Endodermal cell (in vitro differentiated cells): ENCODE measurements around the gene MORN1. TPM values are rescaled to one million over a fixed set of nuclear protein-coding genes. Genes with fewer than 3 reads are reported as not detected.

Experiments used
- DNase-seq: peaks from one replicate; pipeline ENCODE4 v3.0.0-alpha.2; 2017
- H3K27ac ChIP-seq: 2 replicates; pipeline ENCODE4 v1.5.1; 2013; ENCODE audit warnings: mild to moderate bottlenecking, low read depth, low read length, moderate library complexity
- H3K27me3 ChIP-seq: 2 replicates; pipeline ENCODE4 v1.6.1; 2013; ENCODE audit warnings: mild to moderate bottlenecking, low read length, moderate library complexity; ENCODE audit not compliant: insufficient read depth, control insufficient read depth, poor library complexity, severe bottlenecking
- H3K36me3 ChIP-seq: 2 replicates; pipeline ENCODE4 v1.7.0; 2013; ENCODE audit warnings: mild to moderate bottlenecking, low read length, moderate library complexity; ENCODE audit not compliant: control insufficient read depth, insufficient read depth
- H3K4me1 ChIP-seq: one replicate; pipeline ENCODE4 v1.7.0; 2013; ENCODE audit warnings: low read length; ENCODE audit not compliant: control insufficient read depth, insufficient read depth
- H3K4me3 ChIP-seq: 2 replicates; pipeline ENCODE4 v1.5.1; 2013; ENCODE audit warnings: mild to moderate bottlenecking, low read length, moderate library complexity
- H3K9ac ChIP-seq: 2 replicates; pipeline ENCODE4 v1.6.1; 2013; ENCODE audit warnings: mild to moderate bottlenecking, low read length, moderate library complexity; ENCODE audit not compliant: poor library complexity, severe bottlenecking; ENCODE audit errors: extremely low read depth
- H3K9me3 ChIP-seq: 2 replicates; pipeline ENCODE4 v1.6.1; 2013; ENCODE audit warnings: mild to moderate bottlenecking, low read length, moderate library complexity; ENCODE audit not compliant: control insufficient read depth
- H3K27ac Mint-ChIP-seq: 2 replicates; pipeline ENCODE4 v1.8.0; 2020; ENCODE audit warnings: mixed read lengths
- H3K27me3 Mint-ChIP-seq: 2 replicates; pipeline ENCODE4 v1.8.0; 2021; ENCODE audit warnings: mild to moderate bottlenecking, mixed read lengths; ENCODE audit not compliant: insufficient read depth
- H3K36me3 Mint-ChIP-seq: 2 replicates; pipeline ENCODE4 v1.8.0; 2020; ENCODE audit warnings: low read depth, mixed read lengths
- H3K4me1 Mint-ChIP-seq: 2 replicates; pipeline ENCODE4 v1.8.0; 2020; ENCODE audit warnings: mixed read lengths
- H3K4me3 Mint-ChIP-seq: 2 replicates; pipeline ENCODE4 v1.8.0; 2020; ENCODE audit warnings: mild to moderate bottlenecking, moderate library complexity, mixed read lengths
- H3K9me3 Mint-ChIP-seq: 2 replicates; pipeline ENCODE4 v1.8.0; 2020; ENCODE audit warnings: mild to moderate bottlenecking, mixed read lengths
- CTCF ChIP-seq: fragments of 200-600 bp; sonication (generic); conservative IDR thresholded peaks from 2 replicates; pipeline ENCODE4 v1.5.0; 2021; ENCODE audit warnings: antibody characterized with exemption, mild to moderate bottlenecking
- WGBS, 2 experiments: methylation state at CpG; one replicate each; pipeline versions ENCODE4 v1.1.5 to v1.1.7; 2013; ENCODE audit warnings: missing lambda C conversion rate in 2 of 2, mixed read lengths in 1 of 2; ENCODE audit not compliant: insufficient coverage in 1 of 2, insufficient read length in 1 of 2; 5-methylcytosine and 5-hydroxymethylcytosine counted together
- total RNA-seq, 2 donors: library from RNA; stranded (reverse); fragmentation: NEBNext Ultra II Directional in 1 of 2; extraction: Animal tissue kit (Norgen Biotek cat#: 25700) in 1 of 2; gene quantifications; 2 replicates in 1 of 2; 3 replicates in 1 of 2; pipeline ENCODE4 v1.2.1, GENCODE V29; 2021

Gene MORN1
- total RNA-seq, 2 donors from 2014 or later, result 21.3 to 24.9 TPM

DNA sequence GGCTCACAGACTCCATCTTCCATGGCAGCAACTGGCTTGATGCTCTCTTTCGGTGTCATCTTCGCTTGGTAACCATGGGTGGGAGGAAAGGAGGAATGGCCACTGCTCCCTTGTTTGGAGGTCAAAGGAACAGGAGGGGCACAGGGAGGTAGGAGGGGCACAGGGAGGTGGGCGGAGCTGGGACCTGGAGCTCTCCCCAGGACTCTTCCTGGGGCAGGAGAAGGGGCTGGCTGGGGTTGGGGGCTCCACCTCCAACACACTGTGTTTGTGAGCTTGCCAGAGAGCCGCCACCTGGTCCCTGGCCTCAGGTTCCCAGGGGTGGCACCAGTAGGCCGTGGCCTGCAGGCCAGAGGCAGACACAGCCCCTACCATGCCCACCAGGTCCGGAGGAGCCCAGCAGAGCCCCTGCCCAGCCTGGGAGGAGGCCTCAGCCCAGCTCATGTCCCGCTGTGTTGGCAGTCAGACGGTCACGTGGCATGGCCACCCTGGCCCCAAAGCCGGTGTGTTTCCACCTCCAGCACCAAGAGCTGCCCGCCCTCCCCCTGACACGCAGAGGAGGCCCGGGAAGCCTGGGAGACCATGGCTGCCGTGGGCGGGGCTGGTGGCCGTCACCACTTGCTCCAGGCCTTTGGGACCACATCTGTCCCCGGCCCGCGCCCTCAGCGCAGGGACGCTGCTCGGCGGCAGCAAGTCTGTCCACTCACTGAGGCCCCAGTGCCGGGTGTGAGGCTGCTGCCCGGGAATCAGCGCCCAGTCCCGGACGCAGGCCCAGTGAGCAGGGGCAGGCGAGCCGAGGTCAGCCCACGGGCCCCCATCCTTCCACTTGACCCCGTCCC, 73.9 kb downstream of the MORN1 start:
- peak; percentile 73 for DNase-seq
- 95 to 96% methylated on average over 21 to 32 of the region's 32 CpGs for WGBS, 2 experiments
- Histone ChIP-seq H3K9ac (no peak overlapping the region), H3K36me3 (no peaks in the 10 kb centered on the region), H3K4me1 (peaks cover 6% of the 10 kb centered on the region), H3K9me3 (no peaks in the 10 kb centered on the region), H3K4me3 (no peak overlapping the region), H3K27me3 (no peaks in the 10 kb centered on the region), H3K27ac (no peak overlapping the region)
- Mint-ChIP-seq H3K9me3 (no peaks in the 10 kb centered on the region), H3K4me3 (no peak overlapping the region), H3K27ac (no peak overlapping the region), H3K4me1 (peaks cover 2% of the 10 kb centered on the region), H3K27me3 (no peaks in the 10 kb centered on the region), H3K36me3 (no peaks in the 10 kb centered on the region)
- no peak for TF ChIP-seq CTCF

- H3K9me3 ChIP-seq, result no peaks in the 10 kb centered on the region
- DNase-seq, result no peak
- Mint-ChIP-seq H3K27me3 (no peaks in the 10 kb centered on the region), H3K9me3 (no peaks in the 10 kb centered on the region), H3K27ac (peak overlapping the region; percentile 64), H3K36me3 (no peaks in the 10 kb centered on the region), H3K4me1 (peaks cover 3% of the 10 kb centered on the region), H3K4me3 (no peak overlapping the region)
- TF ChIP-seq CTCF, result no peak
- H3K27me3 ChIP-seq, result no peaks in the 10 kb centered on the region
- WGBS, 2 experiments, result 88 to 94% methylated on average over 7 to 16 of the region's 16 CpGs
- no peak overlapping the region for H3K9ac ChIP-seq
- peak overlapping the region; percentile 60 for H3K27ac ChIP-seq
- H3K4me3 ChIP-seq, result no peak overlapping the region
- no peaks in the 10 kb centered on the region for H3K36me3 ChIP-seq
- H3K4me1 ChIP-seq, result peaks cover 6% of the 10 kb centered on the region
Measured at GRCh38 chr1:2316451-2316961, 74.8 kb downstream of the MORN1 start.

DNA sequence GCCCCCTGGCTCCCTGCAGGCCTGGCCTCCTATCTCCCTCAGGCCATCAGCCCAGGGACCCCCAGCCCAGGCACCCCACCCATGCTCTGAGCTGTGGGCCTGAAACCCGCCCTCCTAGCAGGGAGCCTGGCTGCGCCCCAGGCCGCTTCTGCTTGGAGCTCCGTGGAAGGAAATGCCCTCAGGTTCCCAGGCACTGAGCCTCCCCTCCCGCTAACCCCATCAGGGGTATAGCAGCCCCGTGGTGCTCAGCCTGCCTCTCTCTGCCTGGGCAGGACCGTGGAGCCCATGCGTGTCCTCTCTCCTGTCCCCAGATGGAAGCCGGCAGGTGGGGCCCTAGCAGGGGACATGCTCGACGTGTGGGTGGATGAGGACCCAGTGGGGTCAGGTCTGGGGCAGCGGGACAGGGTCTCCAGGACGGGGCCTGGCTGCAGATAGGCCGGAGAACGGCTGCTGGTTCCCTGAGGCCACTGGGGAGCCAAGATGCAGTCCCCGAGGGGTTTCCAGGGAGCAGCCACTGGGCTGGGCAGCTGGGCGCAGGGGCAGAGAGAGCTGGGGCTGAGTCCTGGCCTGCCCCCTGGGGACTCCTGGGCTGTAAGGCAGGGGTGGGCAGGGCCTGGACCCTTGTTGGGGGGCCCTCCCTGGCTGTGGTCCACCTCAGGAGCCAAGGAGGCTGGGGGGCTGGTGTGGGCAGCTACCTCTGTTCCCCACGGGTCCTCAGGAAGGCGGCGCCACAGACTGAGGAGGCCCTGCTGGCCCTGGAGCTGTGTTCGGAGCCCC, 75.5 kb downstream of the MORN1 start:
- no peak overlapping the region for H3K9ac ChIP-seq
- Mint-ChIP-seq H3K4me3 (peak overlapping the region; percentile 42), H3K27ac (peak overlapping the region; percentile 64), H3K4me1 (peaks cover 3% of the 10 kb centered on the region), H3K36me3 (no peaks in the 10 kb centered on the region), H3K27me3 (no peaks in the 10 kb centered on the region), H3K9me3 (no peaks in the 10 kb centered on the region)
- 83 to 93% methylated on average over 8 to 21 of the region's 21 CpGs for WGBS, 2 experiments
- no peak overlapping the region for H3K4me3 ChIP-seq
- H3K9me3 ChIP-seq, result no peaks in the 10 kb centered on the region
- peak; percentile 68 for DNase-seq
- no peaks in the 10 kb centered on the region for H3K27me3 ChIP-seq
- H3K27ac ChIP-seq, result peak overlapping the region; percentile 49
- no peaks in the 10 kb centered on the region for H3K36me3 ChIP-seq
- TF ChIP-seq CTCF, result no peak
- H3K4me1 ChIP-seq, result peaks cover 8% of the 10 kb centered on the region
